SU-DHL-6 (cell line): ENCODE measurements around the gene PTPN14.
"Not testable (repeated sequence)": the region's sequence is repeated elsewhere in the genome, so short reads cannot be mapped to it uniquely, and the experiment has no call there.

Experiments
- H2AFZ ChIP-seq: fragments of 200-600 bp; sonication (generic); 2 replicates; pipeline ENCODE4 v1.6.1; 2014; ENCODE audit warnings: low read depth, mild to moderate bottlenecking, moderate library complexity, mixed read lengths, antibody characterized with exemption, low read length; ENCODE audit not compliant: severe bottlenecking
- H3F3A ChIP-seq: fragments of 200-600 bp; shearing (Covaris generic); 2 replicates; pipeline ENCODE4 v1.6.0; 2016; ENCODE audit warnings: antibody characterized with exemption, mild to moderate bottlenecking; ENCODE audit not compliant: insufficient read depth
- H3K27ac ChIP-seq: fragments of 200-600 bp; sonication (generic); 2 replicates; pipeline ENCODE4 v1.5.1; 2016; ENCODE audit warnings: low read depth, mild to moderate bottlenecking, low read length, moderate library complexity, mixed read lengths
- H3K27me3 ChIP-seq: fragments of 200-600 bp; sonication (generic), shearing (Covaris generic); 2 replicates; pipeline ENCODE4 v1.6.0; 2014; ENCODE audit warnings: mild to moderate bottlenecking, low read length
- H3K36me3 ChIP-seq: fragments of 200-600 bp; sonication (generic); 2 replicates; pipeline ENCODE4 v1.6.1; 2014; ENCODE audit warnings: mild to moderate bottlenecking, low read length, mixed read lengths
- H3K4me2 ChIP-seq: fragments of 300-600, 200-600 bp; shearing (Covaris generic), sonication (generic); 2 replicates; pipeline ENCODE4 v1.6.0; 2014; ENCODE audit warnings: low read length, low read depth, mild to moderate bottlenecking; ENCODE audit not compliant: poor library complexity, severe bottlenecking
- H3K4me3 ChIP-seq: fragments of 200-600 bp; sonication (generic); 2 replicates; pipeline ENCODE4 v1.5.1; 2014; ENCODE audit warnings: antibody characterized with exemption, low read length, mild to moderate bottlenecking, mixed read lengths; ENCODE audit not compliant: insufficient read depth, poor library complexity, severe bottlenecking
- H3K79me2 ChIP-seq: fragments of 200-600 bp; sonication (generic); 2 replicates; pipeline ENCODE4 v1.6.1; 2014; ENCODE audit warnings: mild to moderate bottlenecking, low read length, moderate library complexity; ENCODE audit not compliant: insufficient read depth
- H3K9ac ChIP-seq: fragments of 200-600 bp; sonication (generic); 2 replicates; pipeline ENCODE4 v1.7.0; 2014; ENCODE audit warnings: mild to moderate bottlenecking, low read length
- H3K9me2 ChIP-seq: fragments of 200-600 bp; sonication (generic); replicated peaks from 2 replicates; pipeline ENCODE4 v1.6.1; 2014; ENCODE audit warnings: low read length; ENCODE audit not compliant: insufficient read depth
- H3K9me3 ChIP-seq: fragments of 200-600 bp; sonication (generic); 2 replicates; pipeline ENCODE4 v1.6.1; 2014; ENCODE audit warnings: low read length, mixed read lengths; ENCODE audit not compliant: insufficient read depth
- H4K20me1 ChIP-seq: fragments of 200-600 bp; sonication (generic); 2 replicates; pipeline ENCODE4 v1.6.1; 2014; ENCODE audit warnings: low read depth, mild to moderate bottlenecking, antibody characterized with exemption, low read length, moderate library complexity, mixed read lengths
- CTCF ChIP-seq: fragments of 200-600 bp; sonication (generic); IDR thresholded peaks from one replicate; pipeline ENCODE4 v1.5.1; 2017; ENCODE audit warnings: antibody characterized with exemption, mild to moderate bottlenecking, low read length, moderate library complexity; ENCODE audit not compliant: insufficient read depth, poor library complexity, severe bottlenecking
- EZH2phosphoT487 ChIP-seq: fragments of 200-600 bp; sonication (generic), shearing (Covaris generic); conservative IDR thresholded peaks from 2 replicates; pipeline ENCODE4 v1.6.1; 2018; ENCODE audit warnings: mild to moderate bottlenecking, antibody characterized with exemption, low read length, moderate library complexity, mixed read lengths

PTPN14 gene

GRCh38 chr1:214400131-214400530 lies 151.3 kb downstream of the PTPN14 start:
- H3K36me3 ChIP-seq: no peaks in the 10 kb centered on the region
- H4K20me1 ChIP-seq: no peaks in the 10 kb centered on the region
- TF ChIP-seq CTCF: no peak
- TF ChIP-seq EZH2phosphoT487: no peak
- no peak overlapping the region for H3K9ac ChIP-seq
- no peak overlapping the region for H2AFZ ChIP-seq
- no peak overlapping the region for H3K4me2 ChIP-seq
- H3K9me2 ChIP-seq: no peaks in the 10 kb centered on the region
- H3K9me3 ChIP-seq: no peaks in the 10 kb centered on the region
- H3F3A ChIP-seq: no peaks in the 10 kb centered on the region
- no peak overlapping the region for H3K27ac ChIP-seq
- H3K27me3 ChIP-seq: no peaks in the 10 kb centered on the region
- H3K4me3 ChIP-seq: no peak overlapping the region
- no peaks in the 10 kb centered on the region for H3K79me2 ChIP-seq

DNA sequence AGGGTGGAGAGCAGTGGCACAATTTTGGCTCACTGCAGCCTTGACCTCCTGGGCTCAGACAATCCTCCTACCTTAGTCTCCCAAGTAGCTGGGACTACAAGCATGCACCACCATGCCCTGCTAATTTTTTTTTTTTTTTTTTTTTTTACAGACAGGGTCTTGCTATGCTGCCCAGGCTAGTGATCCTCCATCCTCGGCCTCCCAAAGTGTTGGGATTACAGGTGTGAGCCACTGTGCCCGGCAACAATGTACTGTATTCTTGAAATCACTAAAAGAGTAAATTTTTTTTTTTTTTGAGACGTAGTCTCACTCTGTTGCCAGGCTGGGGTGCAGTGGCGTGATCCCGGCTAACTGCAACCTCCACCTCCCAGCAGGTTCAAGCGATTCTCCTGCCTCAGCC lies 152.9 kb downstream of the PTPN14 start:
- TF ChIP-seq EZH2phosphoT487 (no peak), CTCF (no peak)
- no peak overlapping the region for H2AFZ ChIP-seq
- H3K27me3 ChIP-seq: no peaks in the 10 kb centered on the region
- no peak overlapping the region for H3K4me2 ChIP-seq
- no peaks in the 10 kb centered on the region for H3F3A ChIP-seq
- no peaks in the 10 kb centered on the region for H3K9me2 ChIP-seq
- H3K9ac ChIP-seq: no peak overlapping the region
- no peak overlapping the region for H3K27ac ChIP-seq
- no peaks in the 10 kb centered on the region for H3K9me3 ChIP-seq
- no peaks in the 10 kb centered on the region for H4K20me1 ChIP-seq
- no peaks in the 10 kb centered on the region for H3K79me2 ChIP-seq
- H3K36me3 ChIP-seq: no peaks in the 10 kb centered on the region
- H3K4me3 ChIP-seq: no peak overlapping the region

DNA sequence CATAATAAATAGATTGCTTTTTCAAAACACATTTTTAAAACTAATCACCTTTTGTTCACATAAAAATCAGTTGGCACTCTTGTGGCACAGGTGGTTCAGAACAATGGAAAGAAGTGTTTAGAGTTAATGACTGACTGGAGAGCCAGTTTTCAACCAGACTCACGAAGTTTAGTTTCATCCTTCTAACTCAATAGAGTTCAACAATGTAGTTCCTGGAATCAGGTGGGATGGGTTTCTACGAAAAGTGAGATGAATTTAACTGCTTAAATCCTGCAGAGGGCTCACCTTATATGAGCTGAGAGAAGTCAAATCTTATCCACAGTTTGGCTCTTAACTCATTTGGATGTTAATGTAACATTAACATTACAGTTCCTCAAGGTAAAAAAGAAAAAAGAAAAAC lies 153.9 kb downstream of the PTPN14 start:
- Histone ChIP-seq H3K9ac (no peak overlapping the region), H2AFZ (no peak overlapping the region), H3K9me2 (no peaks in the 10 kb centered on the region), H3K36me3 (no peaks in the 10 kb centered on the region), H3K4me2 (no peak overlapping the region), H3F3A (no peaks in the 10 kb centered on the region), H4K20me1 (no peaks in the 10 kb centered on the region), H3K9me3 (no peaks in the 10 kb centered on the region), H3K79me2 (no peaks in the 10 kb centered on the region), H3K4me3 (no peak overlapping the region), H3K27me3 (no peaks in the 10 kb centered on the region), H3K27ac (no peak overlapping the region)
- TF ChIP-seq EZH2phosphoT487 (no peak), CTCF (no peak)

GRCh38 chr1:214396330-214396729 lies 155.1 kb downstream of the PTPN14 start:
- H3F3A ChIP-seq: no peaks in the 10 kb centered on the region
- no peak overlapping the region for H3K4me2 ChIP-seq
- H3K79me2 ChIP-seq: no peaks in the 10 kb centered on the region
- H2AFZ ChIP-seq: no peak overlapping the region
- H4K20me1 ChIP-seq: no peaks in the 10 kb centered on the region
- H3K9me2 ChIP-seq: no peaks in the 10 kb centered on the region
- TF ChIP-seq EZH2phosphoT487 (no peak), CTCF (no peak)
- no peaks in the 10 kb centered on the region for H3K36me3 ChIP-seq
- H3K27ac ChIP-seq: no peak overlapping the region
- no peak overlapping the region for H3K4me3 ChIP-seq
- no peaks in the 10 kb centered on the region for H3K27me3 ChIP-seq
- H3K9me3 ChIP-seq: no peaks in the 10 kb centered on the region
- no peak overlapping the region for H3K9ac ChIP-seq

- not testable (repeated sequence) for H2AFZ ChIP-seq, H3K4me3 ChIP-seq, H3K27ac ChIP-seq, H3K79me2 ChIP-seq, H3K27me3 ChIP-seq, H3F3A ChIP-seq, H4K20me1 ChIP-seq, H3K9ac ChIP-seq, H3K4me2 ChIP-seq, H3K9me3 ChIP-seq, H3K9me2 ChIP-seq, H3K36me3 ChIP-seq
These were observed 156.8 kb downstream of the PTPN14 start for GRCh38 chr1:214394569-214394968.
